ENCODE results near the gene MBNL2.
A peak's percentile ranks its signal among the peaks of the same experiment; 100 is the strongest.

Gene MBNL2

DNA sequence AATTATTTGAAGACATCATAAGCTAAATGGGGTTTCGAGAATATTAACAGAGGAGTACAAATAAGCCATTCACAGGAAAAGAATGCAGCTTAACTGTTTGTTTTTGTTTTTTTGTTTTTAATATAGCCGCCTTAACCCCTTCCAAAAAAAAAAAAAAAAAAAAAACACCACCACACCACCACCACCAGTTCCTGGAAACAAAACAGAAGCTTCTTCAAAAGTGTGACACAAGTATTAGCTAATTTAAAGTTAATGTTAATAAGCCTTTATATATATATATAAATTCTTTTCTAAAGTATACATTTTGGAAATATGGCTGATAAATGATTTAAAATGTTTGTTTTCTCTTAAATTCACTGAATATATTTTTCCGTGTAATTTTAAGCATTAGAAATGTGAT is 213.2 kb downstream of the MBNL2 start:
- peak overlapping the region; percentile 87 for H3K4me3 ChIP-seq (ENCODE audit: low read depth, low read length)

DNA sequence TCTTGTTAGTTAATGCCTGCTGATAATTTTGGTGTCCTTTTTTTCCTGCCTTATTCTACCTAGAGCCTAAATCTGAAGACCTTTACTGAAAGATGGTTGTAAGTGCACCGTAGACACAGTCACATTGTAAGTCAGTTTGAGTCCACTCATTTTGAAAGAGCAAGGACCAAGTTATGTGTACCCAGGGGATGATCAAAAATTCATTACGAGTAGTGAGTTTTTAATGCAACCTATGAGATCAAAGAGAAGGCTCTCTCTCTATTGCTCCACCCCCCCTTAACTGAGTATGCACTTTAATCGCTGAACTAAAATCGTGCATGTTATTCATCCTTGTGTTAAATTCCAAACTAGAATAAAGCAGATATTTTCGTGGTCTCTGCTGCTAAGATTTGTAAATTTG is 213.7 kb downstream of the MBNL2 start:
- peak overlapping the region; percentile 87 for H3K4me3 ChIP-seq (ENCODE audit: low read depth, low read length)

More for the DNA sequence above, 213.2 kb downstream of the MBNL2 start:
- TF ChIP-seq, protein P1, sequence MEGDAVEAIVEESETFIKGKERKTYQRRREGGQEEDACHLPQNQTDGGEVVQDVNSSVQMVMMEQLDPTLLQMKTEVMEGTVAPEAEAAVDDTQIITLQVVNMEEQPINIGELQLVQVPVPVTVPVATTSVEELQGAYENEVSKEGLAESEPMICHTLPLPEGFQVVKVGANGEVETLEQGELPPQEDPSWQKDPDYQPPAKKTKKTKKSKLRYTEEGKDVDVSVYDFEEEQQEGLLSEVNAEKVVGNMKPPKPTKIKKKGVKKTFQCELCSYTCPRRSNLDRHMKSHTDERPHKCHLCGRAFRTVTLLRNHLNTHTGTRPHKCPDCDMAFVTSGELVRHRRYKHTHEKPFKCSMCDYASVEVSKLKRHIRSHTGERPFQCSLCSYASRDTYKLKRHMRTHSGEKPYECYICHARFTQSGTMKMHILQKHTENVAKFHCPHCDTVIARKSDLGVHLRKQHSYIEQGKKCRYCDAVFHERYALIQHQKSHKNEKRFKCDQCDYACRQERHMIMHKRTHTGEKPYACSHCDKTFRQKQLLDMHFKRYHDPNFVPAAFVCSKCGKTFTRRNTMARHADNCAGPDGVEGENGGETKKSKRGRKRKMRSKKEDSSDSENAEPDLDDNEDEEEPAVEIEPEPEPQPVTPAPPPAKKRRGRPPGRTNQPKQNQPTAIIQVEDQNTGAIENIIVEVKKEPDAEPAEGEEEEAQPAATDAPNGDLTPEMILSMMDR (IDR thresholded peaks at IDR 0.05; ENCODE audit: low read depth, low read length), result no peak

DNA sequence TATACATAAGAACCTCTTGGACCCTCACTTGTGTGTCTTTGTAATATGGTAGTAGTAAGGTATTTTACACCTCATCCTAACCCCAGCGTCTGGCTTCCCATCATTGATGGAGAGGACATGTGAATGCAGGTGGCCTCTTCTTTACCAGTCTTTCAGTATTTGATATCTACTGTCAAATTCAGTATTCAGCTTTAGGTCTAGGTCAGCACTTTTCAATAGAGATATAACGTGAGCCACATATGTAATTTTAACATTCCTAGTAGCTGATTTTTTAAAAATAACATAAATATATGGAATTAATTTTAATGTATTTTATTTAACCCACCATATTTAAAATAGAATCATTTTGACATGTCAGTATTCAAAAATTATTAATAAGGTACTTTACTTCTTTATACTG is 214.7 kb downstream of the MBNL2 start:
- TF ChIP-seq, protein P1 (IDR thresholded peaks at IDR 0.05; ENCODE audit: low read depth, low read length), result no peak
- H3K4me3 ChIP-seq (ENCODE audit: low read depth, low read length), result no peak overlapping the region

More for the DNA sequence above, 213.7 kb downstream of the MBNL2 start:
- TF ChIP-seq, protein P1 (IDR thresholded peaks at IDR 0.05; ENCODE audit: low read depth, low read length), result no peak

DNA sequence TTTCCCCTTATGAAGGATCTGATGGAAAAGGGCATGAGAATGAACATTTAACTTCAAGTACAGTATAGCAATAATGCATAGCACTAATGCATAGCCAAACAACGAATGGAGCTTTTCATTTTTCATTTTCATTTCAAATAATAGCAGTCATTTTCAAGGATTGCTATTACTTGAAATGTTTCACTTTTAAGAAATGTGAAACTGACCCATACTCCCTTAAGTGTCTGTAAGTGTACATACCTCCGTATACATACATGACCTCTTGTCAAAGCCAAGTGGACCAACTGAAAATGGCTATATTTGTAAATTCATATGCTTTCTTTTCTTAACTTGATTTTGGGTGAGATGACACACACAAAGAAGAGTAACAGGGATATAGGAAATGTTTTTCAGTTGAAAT is 215.6 kb downstream of the MBNL2 start:
- H3K4me3 ChIP-seq (ENCODE audit: low read depth, low read length), result no peak overlapping the region
- TF ChIP-seq, protein P1 (IDR thresholded peaks at IDR 0.05; ENCODE audit: low read depth, low read length), result no peak

DNA sequence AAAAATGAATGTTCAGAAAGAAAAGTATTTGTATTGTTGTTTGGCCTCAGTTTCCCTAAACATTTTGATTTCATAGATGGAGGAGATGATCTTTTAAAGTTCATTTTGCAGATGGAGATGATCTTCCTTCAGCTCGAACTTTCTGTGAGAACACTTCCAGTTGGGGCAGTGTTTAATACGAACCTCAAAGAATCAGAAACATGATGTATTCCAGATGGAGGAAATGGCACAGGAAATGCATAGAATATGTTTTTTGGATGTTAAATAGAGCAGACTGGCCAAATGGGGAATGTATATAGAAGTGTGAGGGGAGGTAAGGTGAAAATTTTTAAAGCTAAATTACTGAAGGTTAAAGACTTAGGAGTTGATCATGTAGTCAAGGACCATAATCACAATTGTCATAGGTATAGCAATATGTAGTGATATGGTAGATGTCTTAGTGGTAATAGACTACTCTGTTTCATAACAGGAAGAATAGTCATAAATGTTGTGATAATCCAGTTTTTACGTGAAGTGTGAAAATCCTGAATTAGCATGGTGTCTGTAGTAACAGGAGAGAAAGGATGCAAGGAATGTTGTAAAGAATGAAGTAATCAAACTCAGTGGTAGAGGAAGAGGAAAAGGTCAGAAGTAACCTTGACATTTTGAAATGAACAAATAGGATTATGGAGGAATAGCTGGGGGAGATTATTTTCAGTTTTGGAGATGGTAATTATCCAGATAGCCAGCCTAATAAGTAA is 216.9 kb downstream of the MBNL2 start:
- H3K4me3 ChIP-seq (ENCODE audit: low read depth, low read length), result no peak overlapping the region
- TF ChIP-seq, protein P1 (IDR thresholded peaks at IDR 0.05; ENCODE audit: low read depth, low read length), result no peak

DNA sequence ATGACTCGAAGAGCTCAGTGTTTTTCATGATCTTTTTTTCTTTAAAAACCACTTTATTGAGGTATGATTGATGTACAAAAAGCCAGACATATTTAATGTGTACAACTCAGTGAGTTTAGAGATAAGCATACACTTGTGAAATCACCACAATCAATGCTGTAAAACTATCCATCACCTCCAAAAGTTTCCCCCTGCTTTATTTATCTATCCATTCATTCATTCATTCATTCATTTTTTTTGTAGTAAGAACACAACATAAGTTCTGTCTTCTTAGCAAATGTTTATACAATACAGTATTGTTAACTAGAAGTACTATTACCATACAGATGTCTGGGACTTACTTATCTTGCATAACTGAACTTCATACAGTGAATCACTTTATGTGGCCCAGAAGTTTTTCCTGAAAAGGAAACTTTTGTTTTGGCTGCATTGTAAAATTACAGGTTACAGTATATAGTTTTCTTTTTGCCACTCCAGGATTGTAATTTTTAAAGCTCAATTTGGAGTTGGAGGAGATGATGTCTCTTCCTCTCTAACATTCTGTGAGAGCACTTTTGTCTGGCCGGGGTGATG is 218.6 kb downstream of the MBNL2 start:
- H3K4me3 ChIP-seq (ENCODE audit: low read depth, low read length), result no peak overlapping the region
- TF ChIP-seq, protein P1 (IDR thresholded peaks at IDR 0.05; ENCODE audit: low read depth, low read length), result no peak

DNA sequence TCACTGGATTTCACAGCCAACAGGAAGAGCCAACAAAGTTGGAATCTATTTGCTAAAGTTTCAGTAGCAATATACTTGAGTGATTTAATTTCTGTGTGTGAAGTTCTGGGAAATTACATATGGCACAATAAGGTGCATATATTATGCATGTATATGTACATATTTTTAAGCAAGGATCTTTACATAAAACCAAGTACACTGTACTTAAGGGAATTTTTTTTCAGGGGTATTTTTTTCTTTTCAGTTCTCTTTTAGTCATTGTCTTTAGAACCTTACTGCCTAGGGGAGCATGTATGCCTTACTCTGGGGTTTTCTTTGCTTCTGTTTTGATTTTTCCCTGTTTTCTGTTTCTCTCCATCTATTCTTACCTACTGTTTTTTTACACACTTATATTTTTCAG is 219.2 kb downstream of the MBNL2 start:
- H3K4me3 ChIP-seq (ENCODE audit: low read depth, low read length), result no peak overlapping the region
- TF ChIP-seq, protein P1 (IDR thresholded peaks at IDR 0.05; ENCODE audit: low read depth, low read length), result no peak
